GM23338 (cell line): ENCODE data around the gene ATRIP. TPM values are rescaled to one million over a fixed set of nuclear protein-coding genes. Genes with fewer than 3 reads are reported as not detected.
A peak's percentile ranks its signal among the peaks of the same experiment; 100 is the strongest.

Experiments used
- ATAC-seq: fragments of 200-7000 bp; cut with Tn5 transposase; 3 replicates; pipeline ENCODE4 v1.9.1; 2020
- DNase-seq: peaks from one replicate; pipeline ENCODE4 v3.0.0-alpha.2; 2015; ENCODE audit warnings: low spot score
- H2AFZ ChIP-seq: fragments of 200-600 bp; sonication (generic); 2 replicates; pipeline ENCODE4 v1.8.0; 2016; ENCODE audit warnings: antibody characterized with exemption, mild to moderate bottlenecking, moderate library complexity
- H3F3A ChIP-seq: fragments of 200-600 bp; sonication (generic); replicated peaks from 2 replicates; pipeline ENCODE4 v1.8.0; 2017; ENCODE audit warnings: antibody characterized with exemption, mixed run types, low read depth
- H3K27ac ChIP-seq: fragments of 200-600 bp; sonication (generic); 2 replicates; pipeline ENCODE4 v1.6.1; 2016; ENCODE audit warnings: low read depth
- H3K27me3 ChIP-seq: fragments of 200-600 bp; sonication (generic); 2 replicates; pipeline ENCODE4 v1.8.0; 2016; ENCODE audit warnings: mild to moderate bottlenecking, mixed run types, moderate library complexity; ENCODE audit not compliant: insufficient read depth
- H3K36me3 ChIP-seq: fragments of 200-600 bp; sonication (generic); 2 replicates; pipeline ENCODE4 v1.8.0; 2016; ENCODE audit warnings: mild to moderate bottlenecking; ENCODE audit not compliant: insufficient read depth
- H3K4me1 ChIP-seq: fragments of 200-600 bp; sonication (generic); 2 replicates; pipeline ENCODE4 v1.8.0; 2016; ENCODE audit warnings: mild to moderate bottlenecking, moderate library complexity; ENCODE audit not compliant: insufficient read depth
- H3K4me2 ChIP-seq: fragments of 200-600 bp; sonication (generic); 2 replicates; pipeline ENCODE4 v1.7.1; 2017; ENCODE audit warnings: mixed run types
- H3K4me3 ChIP-seq: fragments of 200-600 bp; sonication (generic); 2 replicates; pipeline ENCODE4 v1.6.1; 2016; ENCODE audit warnings: mixed run types
- H3K79me2 ChIP-seq: fragments of 200-600 bp; sonication (generic); replicated peaks from 2 replicates; pipeline ENCODE4 v1.8.0; 2017; ENCODE audit warnings: mild to moderate bottlenecking; ENCODE audit not compliant: insufficient read depth
- H3K9me2 ChIP-seq: fragments of 200-600 bp; sonication (generic); 2 replicates; pipeline ENCODE4 v1.8.0; 2017; ENCODE audit not compliant: insufficient read depth
- H4K20me1 ChIP-seq: fragments of 200-600 bp; sonication (generic); replicated peaks from 2 replicates; pipeline ENCODE4 v1.8.0; 2017; ENCODE audit warnings: mild to moderate bottlenecking; ENCODE audit not compliant: insufficient read depth
- H3K27ac Mint-ChIP-seq: 2 replicates; pipeline ENCODE4 v1.8.0; 2020; ENCODE audit warnings: inconsistent platforms, mild to moderate bottlenecking, moderate library complexity, mixed read lengths
- H3K27me3 Mint-ChIP-seq: 3 replicates; pipeline ENCODE4 v1.8.0; 2022; ENCODE audit warnings: low read depth, mild to moderate bottlenecking, moderate library complexity, mixed read lengths, inconsistent platforms; ENCODE audit not compliant: insufficient read depth, poor library complexity
- H3K36me3 Mint-ChIP-seq: 3 replicates; pipeline ENCODE4 v1.8.0; 2021; ENCODE audit warnings: low read depth, mild to moderate bottlenecking, inconsistent platforms, moderate library complexity, mixed read lengths
- H3K4me1 Mint-ChIP-seq: 3 replicates; pipeline ENCODE4 v1.8.0; 2020; ENCODE audit warnings: mild to moderate bottlenecking, inconsistent platforms, mixed read lengths
- H3K4me3 Mint-ChIP-seq: 3 replicates; pipeline ENCODE4 v1.8.0; 2021; ENCODE audit warnings: moderate library complexity, mild to moderate bottlenecking, inconsistent platforms, mixed read lengths
- H3K9me3 Mint-ChIP-seq: 3 replicates; pipeline ENCODE4 v1.8.0; 2020; ENCODE audit warnings: moderate library complexity, mild to moderate bottlenecking, inconsistent platforms, mixed read lengths
- CREB1 ChIP-seq: fragments of 250-450 bp; sonication (Bioruptor Pico); IDR thresholded peaks from 2 replicates; pipeline ENCODE4 v1.5.0; 2020; ENCODE audit warnings: low read depth, mild to moderate bottlenecking, moderate library complexity
- CTCF ChIP-seq, 2 experiments: fragments of 200-600 bp in 1 of 2; sonication (generic) in 1 of 2; conservative IDR thresholded peaks; 2 replicates each; pipeline versions ENCODE4 v1.5.1 to v1.6.1; 2016 to 2017; ENCODE audit warnings: antibody characterized with exemption in 2 of 2, low read depth in 2 of 2, mild to moderate bottlenecking in 2 of 2, moderate library complexity in 1 of 2
- EZH2 ChIP-seq: fragments of 200-600 bp; sonication (generic); IDR thresholded peaks from one replicate; pipeline ENCODE4 v1.8.0; 2017; ENCODE audit warnings: antibody characterized with exemption, mild to moderate bottlenecking, low read depth; ENCODE audit not compliant: unreplicated experiment
- EZH2phosphoT487 ChIP-seq: fragments of 200-600 bp; sonication (generic); IDR thresholded peaks from one replicate; pipeline ENCODE4 v1.8.1; 2018; ENCODE audit warnings: antibody characterized with exemption; ENCODE audit not compliant: unreplicated experiment
- JUNB ChIP-seq: IDR thresholded peaks from one replicate; pipeline ENCODE4 v1.6.1; 2016; ENCODE audit warnings: antibody characterized with exemption; ENCODE audit not compliant: unreplicated experiment
- POLR2AphosphoS5 ChIP-seq: IDR thresholded peaks from 2 replicates; pipeline ENCODE4 v1.6.1; 2016; ENCODE audit warnings: antibody characterized with exemption, low read depth
- STAT1 ChIP-seq: IDR thresholded peaks from one replicate; pipeline ENCODE4 v1.6.1; 2016; ENCODE audit warnings: antibody characterized with exemption; ENCODE audit not compliant: unreplicated experiment
- ZNF114 ChIP-seq: fragments of 250-450 bp; sonication (Bioruptor Pico); IDR thresholded peaks from 2 replicates; pipeline ENCODE4 v1.5.0; 2020; ENCODE audit warnings: mild to moderate bottlenecking, moderate library complexity
- ZNF331 ChIP-seq: fragments of 250-450 bp; sonication (Bioruptor Pico); IDR thresholded peaks from 2 replicates; pipeline ENCODE4 v1.5.0; 2020; ENCODE audit warnings: low read depth, mild to moderate bottlenecking, moderate library complexity
- ZNF462 ChIP-seq: fragments of 250-450 bp; sonication (Bioruptor Pico); IDR thresholded peaks from 2 replicates; pipeline ENCODE4 v1.5.0; 2020; ENCODE audit warnings: mild to moderate bottlenecking, moderate library complexity
- polyA plus RNA-seq: library from polyadenylated mRNA; unstranded; fragments of >200 nt; fragmentation: Nextera tagmentation; extraction: Ambion mirVana; gene quantifications from 2 replicates; pipeline ENCODE4 v1.2.1, GENCODE V29; 2016
- total RNA-seq: library from RNA; depleted of rRNA; stranded (reverse); fragments of >200 nt; shearing (Covaris generic); gene quantifications from 2 replicates; pipeline ENCODE4 v1.2.3, GENCODE V29; 2014

The ATRIP gene
- total and polyA plus RNA-seq, 2 experiments from 2014 or later: 5.8 to 17.3 TPM

- peaks cover 3% of the 10 kb centered on the region; the same call in 1 of the 2 replicates for H3K36me3 ChIP-seq
Observed at GRCh38 chr3:48399387-48400172, 47.0 kb upstream of the ATRIP start.

GRCh38 chr3:48400824-48401433, 45.6 kb upstream of the ATRIP start:
- H3K9me2 ChIP-seq: no peaks in the 10 kb centered on the region
- no peak overlapping the region for H3K4me2 ChIP-seq
- Mint-ChIP-seq H3K9me3 (no peaks in the 10 kb centered on the region), H3K27me3 (peaks cover 7% of the 10 kb centered on the region), H3K27ac (no peak overlapping the region; the same call in 1 of the 2 replicates), H3K4me3 (no peak overlapping the region; the same call in 2 of the 3 replicates), H3K36me3 (peaks cover 55% of the 10 kb centered on the region), H3K4me1 (peaks cover 11% of the 10 kb centered on the region)
- H3K27me3 ChIP-seq: no peaks in the 10 kb centered on the region
- H3K4me1 ChIP-seq: no peaks in the 10 kb centered on the region
- H3F3A ChIP-seq: no peaks in the 10 kb centered on the region; the same call in 1 of the 2 replicates
- H3K36me3 ChIP-seq: peaks cover 3% of the 10 kb centered on the region
- peak; percentile 61 for ATAC-seq
- no peak overlapping the region for H3K27ac ChIP-seq
- peak; percentile 83 for DNase-seq
- H3K79me2 ChIP-seq: no peaks in the 10 kb centered on the region
- no peak overlapping the region for H2AFZ ChIP-seq
- H4K20me1 ChIP-seq: no peaks in the 10 kb centered on the region; the same call in 1 of the 2 replicates
- no peak for TF ChIP-seq POLR2AphosphoS5
- TF ChIP-seq ZNF114: no peak
- TF ChIP-seq JUNB: no peak
- TF ChIP-seq ZNF331 (CRISPR knock-in tag): no peak
- peak; percentile 78 to 91 for TF ChIP-seq CTCF (conservative IDR thresholded peaks at IDR 0.05; ENCODE audit: low read depth in 2 of 2)
- TF ChIP-seq EZH2: no peak
- peak; percentile 38; the same call in 1 of the 2 replicates for TF ChIP-seq ZNF462 (CRISPR knock-in tag)
- H3K4me3 ChIP-seq: no peak overlapping the region

More at GRCh38 chr3:48399387-48400172, 47.0 kb upstream of the ATRIP start:
- Mint-ChIP-seq H3K36me3 (peaks cover 43% of the 10 kb centered on the region), H3K4me3 (no peak overlapping the region), H3K27me3 (peaks cover 7% of the 10 kb centered on the region), H3K4me1 (peaks cover 11% of the 10 kb centered on the region), H3K27ac (peak overlapping the region; percentile 89), H3K9me3 (no peaks in the 10 kb centered on the region)
- no peaks in the 10 kb centered on the region for H3K4me1 ChIP-seq
- no peaks in the 10 kb centered on the region for H3K9me2 ChIP-seq
- H2AFZ ChIP-seq: no peak overlapping the region
- H3K79me2 ChIP-seq: no peaks in the 10 kb centered on the region
- no peaks in the 10 kb centered on the region for H3K27me3 ChIP-seq
- TF ChIP-seq JUNB: no peak
- no peak for TF ChIP-seq EZH2phosphoT487
- TF ChIP-seq CREB1 (CRISPR knock-in tag): no peak
- TF ChIP-seq STAT1: no peak
- TF ChIP-seq POLR2AphosphoS5: no peak; the same call in 1 of the 2 replicates
- no peaks in the 10 kb centered on the region; the same call in 1 of the 2 replicates for H4K20me1 ChIP-seq
- no peak overlapping the region for H3K4me3 ChIP-seq
- DNase-seq (peak; percentile 35), ATAC-seq (peak; percentile 54)
- H3K4me2 ChIP-seq: no peak overlapping the region
- H3K27ac ChIP-seq: no peak overlapping the region
- no peaks in the 10 kb centered on the region; the same call in 1 of the 2 replicates for H3F3A ChIP-seq
